ENCODE results near the gene TMEM204. TPM values are rescaled to one million over a fixed set of nuclear protein-coding genes. Genes with fewer than 3 reads are reported as not detected.

Gene TMEM204
- total RNA-seq, 4 donors from 2014 or later, result 38.5 to 85.3 (median 66.0) TPM

GRCh38 chr16:1523581-1524245 lies 9.8 kb upstream of the TMEM204 start:
- peaks cover 0 to 17% of the 10 kb centered on the region in 2 donors for H3K4me1 ChIP-seq
- H3K4me3 ChIP-seq (replicated peaks in 1 of 3), result no peak overlapping the region
- H3K27me3 ChIP-seq, result no peaks in the 10 kb centered on the region
- H3K27ac ChIP-seq, result no peak overlapping the region
- peaks cover 31 to 42% of the 10 kb centered on the region in 2 donors for H3K36me3 ChIP-seq
- intact Hi-C loops (cut with DNase I), result no loop called here
- no peaks in the 10 kb centered on the region for H3K9me3 ChIP-seq
- no peak for DNase-seq
- WGBS, 2 donors, result 89 to 100% methylated on average over 2 to 25 of the region's 30 CpGs
- TF ChIP-seq CTCF (IDR thresholded peaks at IDR 0.05) (no peak), POLR2A (IDR thresholded peaks at IDR 0.05) (no peak)

GRCh38 chr16:1524366-1524765 lies 9.1 kb upstream of the TMEM204 start:
- DNase-seq, result no peak
- 92 to 93% methylated on average over 23 to 25 of the region's 26 CpGs for WGBS, 2 donors
- peaks cover 30 to 38% of the 10 kb centered on the region in 2 donors for H3K36me3 ChIP-seq
- H3K27me3 ChIP-seq, result no peaks in the 10 kb centered on the region
- TF ChIP-seq POLR2A (IDR thresholded peaks at IDR 0.05) (no peak), CTCF (IDR thresholded peaks at IDR 0.05) (no peak)
- H3K4me1 ChIP-seq, result peaks cover 0 to 18% of the 10 kb centered on the region in 2 donors
- intact Hi-C loops (cut with DNase I), result no loop called here
- no peak overlapping the region for H3K4me3 ChIP-seq (replicated peaks in 1 of 3)
- no peaks in the 10 kb centered on the region for H3K9me3 ChIP-seq
- no peak overlapping the region for H3K27ac ChIP-seq

- Histone ChIP-seq H3K4me1 (peaks cover 0 to 28% of the 10 kb centered on the region in 2 donors), H3K9me3 (no peaks in the 10 kb centered on the region), H3K27ac (no peak overlapping the region), H3K27me3 (no peaks in the 10 kb centered on the region), H3K4me3 (replicated peaks in 1 of 3) (no peak overlapping the region), H3K36me3 (peaks cover 14 to 25% of the 10 kb centered on the region in 2 donors)
- intact Hi-C loops (cut with DNase I), result no loop called here
- WGBS, 2 donors, result 94 to 95% methylated on average over 11 to 27 of the region's 44 CpGs
- no peak for DNase-seq
- TF ChIP-seq CTCF (IDR thresholded peaks at IDR 0.05), result no peak
- TF ChIP-seq POLR2A (IDR thresholded peaks at IDR 0.05), result no peak
Observed at GRCh38 chr16:1525871-1526607, 7.4 kb upstream of the TMEM204 start.

- no peak overlapping the region for H3K4me3 ChIP-seq (replicated peaks in 1 of 3)
- WGBS, 2 donors, result 83 to 89% methylated on average over 6 to 27 of the region's 38 CpGs
- TF ChIP-seq CTCF (IDR thresholded peaks at IDR 0.05) (no peak), POLR2A (IDR thresholded peaks at IDR 0.05) (no peak)
- peaks cover 14 to 25% of the 10 kb centered on the region in 2 donors for H3K36me3 ChIP-seq
- intact Hi-C loops (cut with DNase I), result no loop called here
- peaks cover 0 to 35% of the 10 kb centered on the region in 2 donors for H3K4me1 ChIP-seq
- H3K9me3 ChIP-seq, result no peaks in the 10 kb centered on the region
- DNase-seq, result no peak
- no peaks in the 10 kb centered on the region for H3K27me3 ChIP-seq
- H3K27ac ChIP-seq, result no peak overlapping the region
Observed at GRCh38 chr16:1526608-1527555, 6.6 kb upstream of the TMEM204 start.

All from thyroid gland (tissue), 4 donors.